OCI-LY7 (cell line): ENCODE results near the gene CHMP4A. TPM values are rescaled to one million over a fixed set of nuclear protein-coding genes. Genes with fewer than 3 reads are reported as not detected.

Experiments
- BruUV-seq: library from RNA; stranded (reverse); fragments of 400-500 nt; replicated peaks from 2 replicates; lab custom pipeline; 2021; lab: Mats Ljungman, UMichigan
- CTCF ChIA-PET: fragments of 300-600 bp; sonication (Branson Sonifier 250); formaldehyde crosslinking; loops from one replicate; lab custom pipeline; 2022; ENCODE audit warnings: antibody characterized with exemption; ENCODE audit not compliant: unreplicated experiment; lab: Charles Lee
- POLR2A ChIA-PET: fragments of 300-600 bp; sonication (Branson Sonifier 250); formaldehyde crosslinking; loops from one replicate; lab custom pipeline; 2022; ENCODE audit warnings: antibody characterized with exemption; lab: Charles Lee
- DNase-seq: peaks from one replicate; pipeline ENCODE4 v3.0.0-alpha.2; 2015; ENCODE audit warnings: low spot score
- H2AFZ ChIP-seq: fragments of 200-600 bp; sonication (generic), shearing (Covaris generic); 2 replicates; pipeline ENCODE4 v1.6.1; 2014; ENCODE audit warnings: mild to moderate bottlenecking, antibody characterized with exemption, low read length, moderate library complexity
- H3K27ac ChIP-seq: fragments of 200-600 bp; sonication (generic); 2 replicates; pipeline ENCODE4 v1.5.1; 2014; ENCODE audit warnings: mixed run types, low read depth, mild to moderate bottlenecking, moderate library complexity, low read length, inconsistent platforms; ENCODE audit not compliant: poor library complexity, severe bottlenecking
- H3K36me3 ChIP-seq: fragments of 200-600 bp; sonication (generic); 2 replicates; pipeline ENCODE4 v1.6.1; 2014; ENCODE audit warnings: mild to moderate bottlenecking, antibody characterized with exemption, low read length, moderate library complexity, mixed read lengths; ENCODE audit not compliant: insufficient read depth
- H3K4me1 ChIP-seq: fragments of 200-600 bp; sonication (generic); 2 replicates; pipeline ENCODE4 v1.5.1; 2014; ENCODE audit warnings: mild to moderate bottlenecking, low read length; ENCODE audit not compliant: insufficient read depth, poor library complexity, severe bottlenecking
- H3K4me2 ChIP-seq: fragments of 200-600 bp; sonication (generic); 2 replicates; pipeline ENCODE4 v1.6.1; 2014; ENCODE audit warnings: mild to moderate bottlenecking, low read length
- H3K4me3 ChIP-seq: fragments of 200-600 bp; sonication (generic); 2 replicates; pipeline ENCODE4 v1.5.1; 2014; ENCODE audit warnings: mild to moderate bottlenecking, low read depth, low read length; ENCODE audit not compliant: poor library complexity, severe bottlenecking
- H3K79me2 ChIP-seq: fragments of 200-600 bp; sonication (generic); 2 replicates; pipeline ENCODE4 v1.6.1; 2016; ENCODE audit warnings: low read depth, mild to moderate bottlenecking, low read length, moderate library complexity, mixed read lengths; ENCODE audit not compliant: insufficient read depth
- H3K9me2 ChIP-seq: fragments of 200-600 bp; sonication (generic); 2 replicates; pipeline ENCODE4 v1.6.1; 2016; ENCODE audit warnings: mild to moderate bottlenecking, low read length, mixed read lengths; ENCODE audit not compliant: insufficient read depth
- H3K9me3 ChIP-seq: fragments of 200-600 bp; sonication (generic); 2 replicates; pipeline ENCODE4 v1.6.1; 2014; ENCODE audit warnings: mild to moderate bottlenecking, mixed run types, low read length, mixed read lengths
- H4K20me1 ChIP-seq: fragments of 200-600 bp; sonication (generic); 2 replicates; pipeline ENCODE4 v1.6.1; 2014; ENCODE audit warnings: mild to moderate bottlenecking, antibody characterized with exemption, low read length, moderate library complexity, mixed read lengths; ENCODE audit not compliant: insufficient read depth
- EZH2phosphoT487 ChIP-seq: fragments of 200-600 bp; sonication (generic); IDR thresholded peaks from 2 replicates; pipeline ENCODE4 v1.6.1; 2018; ENCODE audit warnings: low read depth, borderline replicate concordance, mild to moderate bottlenecking, mixed run types, antibody characterized with exemption, low read length, moderate library complexity, mixed read lengths
- intact Hi-C: fragments of 100-400 bp; cut with micrococcal nuclease; formaldehyde crosslinking; loops from one replicate; pipeline ENCODE4 v1.10.0; 2022; ENCODE audit not compliant: unreplicated experiment
- total RNA-seq, 2 experiments: library from RNA; depleted of rRNA in 1 of 2; stranded (reverse); fragments of >200 nt in 1 of 2; shearing (Covaris generic) in 1 of 2; gene quantifications; 2 replicates each; pipeline ENCODE4 v1.2.3, GENCODE V29; 2014 to 2022
- TF ChIP-seq, protein P1 (sequence below): fragments of 200-600 bp; sonication (generic); conservative IDR thresholded peaks from 2 replicates; pipeline ENCODE4 v1.5.1; 2014; ENCODE audit warnings: mild to moderate bottlenecking, antibody characterized with exemption, low read length, moderate library complexity, mixed read lengths

CHMP4A gene
- total RNA-seq, 2 experiments from 2014 or later: 48.5 to 72.9 TPM

DNA sequence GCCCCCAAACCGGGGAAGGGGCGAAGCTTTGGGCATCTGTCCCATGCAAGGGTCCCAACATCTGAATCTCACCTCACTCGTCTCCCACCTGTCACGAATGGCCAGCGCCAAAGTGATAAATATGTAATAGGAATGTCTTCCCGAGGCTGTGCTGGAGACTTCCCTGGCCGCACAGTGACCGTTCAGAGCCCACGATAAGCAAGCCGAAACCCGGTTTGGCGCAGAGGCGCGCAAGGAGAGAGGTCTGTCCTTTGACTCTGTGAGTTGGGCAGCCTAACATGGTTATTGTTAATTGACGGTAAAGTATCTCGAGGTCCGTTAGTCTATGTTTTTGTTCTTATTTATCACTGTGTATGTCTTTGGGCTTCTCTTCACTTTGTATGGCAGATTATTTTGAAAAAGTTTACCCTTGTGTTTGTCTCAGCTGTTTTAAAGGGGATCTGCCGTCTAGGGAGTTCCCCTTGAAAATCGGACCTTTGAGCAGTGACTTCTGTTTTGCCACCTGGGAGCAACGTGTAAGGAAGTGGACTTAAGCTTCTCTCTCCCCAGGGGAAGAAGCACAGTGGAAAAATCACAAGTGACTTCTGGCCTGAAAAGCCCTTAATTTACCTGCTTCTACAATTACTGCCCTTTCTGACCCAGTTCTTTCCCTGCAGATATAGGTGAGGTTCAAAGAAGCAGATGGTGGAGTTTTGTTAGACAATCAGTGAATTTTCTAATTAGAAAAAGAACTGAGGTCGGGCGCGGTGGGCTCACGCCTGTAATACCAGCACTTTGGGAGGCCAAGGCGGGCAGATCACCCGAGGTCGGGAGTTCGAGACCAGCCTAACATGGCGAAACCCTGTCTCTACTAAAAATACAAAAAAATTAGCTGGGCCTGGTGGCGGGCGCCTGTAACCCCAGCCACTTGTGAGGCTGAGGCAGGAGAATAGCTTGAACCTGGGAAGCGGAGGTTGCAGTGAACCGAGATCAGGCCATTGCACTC is 16.9 kb downstream of the CHMP4A start:
- peak; percentile 71 for DNase-seq
- ChIA-PET CTCF (interaction anchor here (0.5 to 1.0 kb wide), 3 partner anchors 15 to 88 kb away, joined by 3 to 4 read pairs (median 4); partner anchors contain the start of gene PSME1), POLR2A (interaction anchor here (0.7 to 2.3 kb wide), 8 partner anchors 14 to 86 kb away, joined by 3 to 18 read pairs (median 5); partner anchors contain the start of genes CHMP4A, EMC9, PSME1 and PSME2)
- peak overlapping the region; percentile 91 for H3K4me2 ChIP-seq
- peaks cover 44% of the 10 kb centered on the region for H3K36me3 ChIP-seq
- peak overlapping the region; percentile 75 for H3K4me3 ChIP-seq
- peaks cover 26% of the 10 kb centered on the region for H3K4me1 ChIP-seq
- peak overlapping the region; percentile 32; the same call in 1 of the 2 replicates for H2AFZ ChIP-seq
- H3K9me2 ChIP-seq: no peaks in the 10 kb centered on the region
- 0 out of 2 replicates have a peak, but pooled peaks cover 3% of the 10 kb centered on the region for H3K9me3 ChIP-seq
- H3K27ac ChIP-seq: peak overlapping the region; percentile 86
- intact Hi-C loops: loop anchor here (1.0 to 5.0 kb wide), 2 partner anchors 17 to 171 kb away; partner anchors contain the start of genes CHMP4A and NFATC4
- BruUV-seq: TSS peak; percentile 85
- peaks cover 17% of the 10 kb centered on the region; the same call in 1 of the 2 replicates for H3K79me2 ChIP-seq
- no peak for TF ChIP-seq EZH2phosphoT487
- TF ChIP-seq, protein P1, sequence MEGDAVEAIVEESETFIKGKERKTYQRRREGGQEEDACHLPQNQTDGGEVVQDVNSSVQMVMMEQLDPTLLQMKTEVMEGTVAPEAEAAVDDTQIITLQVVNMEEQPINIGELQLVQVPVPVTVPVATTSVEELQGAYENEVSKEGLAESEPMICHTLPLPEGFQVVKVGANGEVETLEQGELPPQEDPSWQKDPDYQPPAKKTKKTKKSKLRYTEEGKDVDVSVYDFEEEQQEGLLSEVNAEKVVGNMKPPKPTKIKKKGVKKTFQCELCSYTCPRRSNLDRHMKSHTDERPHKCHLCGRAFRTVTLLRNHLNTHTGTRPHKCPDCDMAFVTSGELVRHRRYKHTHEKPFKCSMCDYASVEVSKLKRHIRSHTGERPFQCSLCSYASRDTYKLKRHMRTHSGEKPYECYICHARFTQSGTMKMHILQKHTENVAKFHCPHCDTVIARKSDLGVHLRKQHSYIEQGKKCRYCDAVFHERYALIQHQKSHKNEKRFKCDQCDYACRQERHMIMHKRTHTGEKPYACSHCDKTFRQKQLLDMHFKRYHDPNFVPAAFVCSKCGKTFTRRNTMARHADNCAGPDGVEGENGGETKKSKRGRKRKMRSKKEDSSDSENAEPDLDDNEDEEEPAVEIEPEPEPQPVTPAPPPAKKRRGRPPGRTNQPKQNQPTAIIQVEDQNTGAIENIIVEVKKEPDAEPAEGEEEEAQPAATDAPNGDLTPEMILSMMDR: no peak
- no peaks in the 10 kb centered on the region for H4K20me1 ChIP-seq

DNA sequence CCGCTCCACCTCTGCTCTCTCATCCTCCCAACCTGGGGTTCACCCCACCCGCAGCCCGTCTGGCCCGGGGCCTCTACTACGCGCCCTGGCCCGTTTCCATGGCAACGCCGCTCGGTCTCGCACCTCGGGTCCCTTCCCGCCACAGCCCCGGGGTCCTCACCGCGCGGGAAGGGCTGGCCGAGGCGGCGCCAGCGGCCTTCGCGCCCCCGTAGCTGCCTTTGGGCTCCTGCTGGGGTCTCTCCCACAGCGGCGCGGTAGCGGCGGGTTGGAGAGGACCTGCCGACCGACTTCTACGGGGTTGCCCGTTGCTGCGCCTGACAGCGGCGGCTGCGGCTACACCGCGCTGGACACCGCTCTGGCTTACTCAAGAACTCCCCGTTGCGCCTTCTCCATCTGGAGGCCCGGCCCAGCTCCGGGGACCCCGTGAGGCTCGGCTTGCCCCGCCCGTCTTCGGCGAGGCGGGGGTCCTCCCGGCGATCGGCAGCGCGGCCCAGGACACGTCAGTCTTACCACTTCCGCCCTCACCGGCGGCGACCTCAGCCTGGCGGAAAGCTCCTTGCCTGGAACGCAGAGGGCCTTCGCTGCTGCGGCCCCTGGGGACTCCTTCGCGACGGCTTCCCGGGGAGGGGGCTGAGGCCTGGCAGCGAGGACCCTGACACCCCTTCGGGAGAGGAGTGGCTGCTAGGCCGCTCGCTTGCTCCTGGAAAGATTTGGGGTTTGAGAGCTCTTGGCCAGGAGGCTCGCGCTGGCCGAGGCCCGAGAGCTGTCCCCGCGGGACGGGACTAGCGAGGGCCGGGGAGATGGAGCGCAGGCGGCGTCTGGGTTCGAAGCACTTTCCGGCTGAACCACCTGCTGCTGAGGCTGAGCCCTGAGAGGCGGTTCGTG is 17.9 kb downstream of the CHMP4A start, which contains the start of gene TM9SF1:
Gene TM9SF1 (minus strand): TSS at position 256 of the 885 bp plus-strand sequence. CDS start 422 bp downstream, outside the sequence.
- BruUV-seq: no TSS peak
- POLR2A ChIA-PET: interaction anchor here (0.5 to 2.3 kb wide), 9 partner anchors 18 to 85 kb away, joined by 4 to 18 read pairs (median 6); partner anchors contain the start of genes CHMP4A, DCAF11, EMC9 and NRL
- CTCF ChIA-PET: interaction anchor here (0.7 to 1.0 kb wide), 3 partner anchors 15 to 1745 kb away, joined by 3 to 4 read pairs (median 4); no protein-coding TSS in a partner anchor

More for the DNA sequence above, 17.9 kb downstream of the CHMP4A start, which contains the start of gene TM9SF1:
- peak within 1 kb of the TSS; percentile 86 for H3K27ac ChIP-seq
- no peak for TF ChIP-seq EZH2phosphoT487
- TF ChIP-seq, protein P1: no peak
- H3K4me3 ChIP-seq: peak within 1 kb of the TSS; percentile 75
- peaks cover 26% of the 10 kb centered on the region for H3K4me1 ChIP-seq
- peaks cover 38% of the 10 kb centered on the region for H3K36me3 ChIP-seq
- H3K4me2 ChIP-seq: peak within 1 kb of the TSS; percentile 91
- peak; percentile 93 for DNase-seq
- peaks cover 17% of the 10 kb centered on the region; the same call in 1 of the 2 replicates for H3K79me2 ChIP-seq
- intact Hi-C loops: loop anchor here (1.0 to 5.0 kb wide), 2 partner anchors 18 to 172 kb away; partner anchors contain the start of genes CHMP4A and NFATC4
- H2AFZ ChIP-seq: peak within 1 kb of the TSS; percentile 32
- no peaks in the 10 kb centered on the region for H3K9me2 ChIP-seq
- no peaks in the 10 kb centered on the region for H3K9me3 ChIP-seq
- H4K20me1 ChIP-seq: no peaks in the 10 kb centered on the region
